AG09319 (cell line): ENCODE measurements around the gene HEBP2.
A peak's percentile ranks its signal among the peaks of the same experiment; 100 is the strongest.

Source experiments
- DNase-seq: peaks from one replicate; pipeline ENCODE4 v3.0.0-alpha.2; 2010; ENCODE audit warnings: low read depth; ENCODE audit errors: extremely low read depth
- TF ChIP-seq, protein P1 (sequence below): IDR thresholded peaks from 2 replicates; pipeline ENCODE4 v1.5.1; 2011; ENCODE audit warnings: low read depth, mild to moderate bottlenecking, inconsistent platforms, low read length, moderate library complexity

The HEBP2 gene

DNA sequence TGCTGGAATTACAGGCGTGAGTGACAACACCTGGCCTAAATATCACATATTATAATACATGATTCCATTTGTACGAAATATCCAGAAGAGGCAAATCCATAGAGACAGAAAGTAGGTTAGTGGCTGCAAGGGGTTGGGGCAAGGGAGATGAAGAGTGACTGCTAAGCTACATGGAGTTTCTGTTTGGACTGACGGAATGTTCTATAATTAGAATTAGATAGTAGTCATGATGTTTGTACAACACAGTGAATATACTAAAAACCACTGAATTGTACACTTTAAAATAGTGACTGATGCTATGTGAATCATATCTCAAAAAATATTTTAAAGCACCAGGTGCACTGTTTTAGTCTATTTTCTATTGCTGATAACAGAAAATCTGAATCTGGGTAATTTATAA, 3.7 kb upstream of the HEBP2 start:
- no peak for DNase-seq
- TF ChIP-seq, protein P1, sequence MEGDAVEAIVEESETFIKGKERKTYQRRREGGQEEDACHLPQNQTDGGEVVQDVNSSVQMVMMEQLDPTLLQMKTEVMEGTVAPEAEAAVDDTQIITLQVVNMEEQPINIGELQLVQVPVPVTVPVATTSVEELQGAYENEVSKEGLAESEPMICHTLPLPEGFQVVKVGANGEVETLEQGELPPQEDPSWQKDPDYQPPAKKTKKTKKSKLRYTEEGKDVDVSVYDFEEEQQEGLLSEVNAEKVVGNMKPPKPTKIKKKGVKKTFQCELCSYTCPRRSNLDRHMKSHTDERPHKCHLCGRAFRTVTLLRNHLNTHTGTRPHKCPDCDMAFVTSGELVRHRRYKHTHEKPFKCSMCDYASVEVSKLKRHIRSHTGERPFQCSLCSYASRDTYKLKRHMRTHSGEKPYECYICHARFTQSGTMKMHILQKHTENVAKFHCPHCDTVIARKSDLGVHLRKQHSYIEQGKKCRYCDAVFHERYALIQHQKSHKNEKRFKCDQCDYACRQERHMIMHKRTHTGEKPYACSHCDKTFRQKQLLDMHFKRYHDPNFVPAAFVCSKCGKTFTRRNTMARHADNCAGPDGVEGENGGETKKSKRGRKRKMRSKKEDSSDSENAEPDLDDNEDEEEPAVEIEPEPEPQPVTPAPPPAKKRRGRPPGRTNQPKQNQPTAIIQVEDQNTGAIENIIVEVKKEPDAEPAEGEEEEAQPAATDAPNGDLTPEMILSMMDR = no peak

DNA sequence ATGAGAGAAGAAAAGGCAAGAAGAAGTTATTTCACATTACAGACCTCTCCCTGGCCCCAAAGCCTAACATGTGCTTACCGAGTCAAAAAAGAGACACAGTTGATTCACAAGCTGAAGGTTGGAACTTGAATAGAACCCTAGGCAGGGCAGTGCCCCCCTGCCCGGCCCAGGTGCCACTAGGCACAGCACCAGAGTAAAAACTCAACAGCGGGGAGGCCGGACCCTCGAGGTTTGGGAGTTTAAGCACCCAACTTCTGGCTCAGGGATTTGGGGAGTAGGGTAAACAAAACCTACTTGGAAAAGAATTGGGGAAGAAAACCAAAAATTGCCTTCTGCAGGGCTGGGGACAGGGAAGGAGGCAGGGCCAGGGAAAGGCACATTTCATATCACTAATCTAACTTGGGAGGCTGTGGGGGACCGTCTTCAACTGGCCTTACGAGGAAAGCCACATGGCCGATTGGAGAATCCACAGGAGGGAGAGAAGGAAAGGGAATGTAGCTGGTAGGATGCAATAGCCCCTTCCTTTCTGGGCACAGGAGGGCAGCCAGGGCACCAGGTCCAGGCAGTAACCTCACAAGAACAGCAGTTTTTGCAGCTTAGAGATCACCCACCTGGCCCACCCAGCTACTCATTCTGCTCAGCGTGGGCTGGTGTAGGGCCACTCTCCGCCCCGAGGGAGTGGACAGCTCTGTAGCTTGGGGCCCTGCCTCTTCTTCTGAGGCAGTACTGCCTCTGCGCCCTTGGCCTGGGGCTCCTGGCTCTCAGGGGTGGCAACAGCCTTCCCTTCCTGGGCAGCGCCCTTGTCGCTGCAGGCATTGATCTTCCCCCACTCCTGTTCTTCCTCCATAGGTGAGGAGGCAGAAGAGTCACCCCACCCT, 1.8 kb upstream of the HEBP2 start:
- TF ChIP-seq, protein P1 = no peak
- no peak for DNase-seq

DNA sequence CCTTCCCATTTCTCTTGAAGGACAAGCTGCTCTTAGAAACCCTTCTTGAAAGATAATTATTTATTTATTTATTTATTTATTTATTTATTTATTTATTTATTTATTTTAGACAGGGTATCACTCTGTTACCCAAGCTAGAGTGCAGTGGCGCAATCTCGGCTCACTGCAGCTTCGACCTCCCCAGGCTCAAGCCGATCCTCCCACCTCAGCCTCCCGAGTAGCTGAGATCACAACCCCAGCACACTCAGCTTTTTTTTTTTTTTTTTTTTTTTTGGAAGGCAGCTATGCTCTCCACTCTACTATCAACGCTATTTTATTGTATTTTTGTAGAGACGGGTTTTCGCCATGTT, 1.2 kb upstream of the HEBP2 start:
- TF ChIP-seq, protein P1 = no peak
- DNase-seq = no peak

DNA sequence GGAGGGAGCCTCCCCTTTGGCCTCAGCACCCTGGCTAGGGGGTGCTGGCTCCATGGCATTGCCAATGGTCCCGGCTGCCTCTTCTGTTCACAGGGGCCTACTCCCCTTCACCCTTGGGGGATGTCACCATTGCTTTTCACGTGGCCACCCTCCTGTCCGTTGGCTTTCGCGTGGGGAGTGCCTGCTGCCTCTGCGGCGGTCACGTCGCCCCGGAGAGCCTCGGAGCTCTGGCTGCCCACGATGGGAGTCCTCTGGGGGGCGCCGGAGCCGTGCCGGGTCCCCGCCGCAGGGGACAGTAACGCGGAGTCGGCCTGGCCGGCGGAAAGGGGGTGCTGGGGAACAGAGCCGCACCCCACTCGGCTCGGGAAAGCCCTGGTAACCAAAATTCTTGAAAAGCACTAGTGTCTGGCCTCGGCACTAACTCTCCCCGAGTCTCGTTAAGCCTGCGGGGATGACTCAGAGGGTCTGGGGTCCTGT, 661 bp upstream of the HEBP2 start:
- TF ChIP-seq, protein P1 = peak; percentile 32
- DNase-seq = no peak

DNA sequence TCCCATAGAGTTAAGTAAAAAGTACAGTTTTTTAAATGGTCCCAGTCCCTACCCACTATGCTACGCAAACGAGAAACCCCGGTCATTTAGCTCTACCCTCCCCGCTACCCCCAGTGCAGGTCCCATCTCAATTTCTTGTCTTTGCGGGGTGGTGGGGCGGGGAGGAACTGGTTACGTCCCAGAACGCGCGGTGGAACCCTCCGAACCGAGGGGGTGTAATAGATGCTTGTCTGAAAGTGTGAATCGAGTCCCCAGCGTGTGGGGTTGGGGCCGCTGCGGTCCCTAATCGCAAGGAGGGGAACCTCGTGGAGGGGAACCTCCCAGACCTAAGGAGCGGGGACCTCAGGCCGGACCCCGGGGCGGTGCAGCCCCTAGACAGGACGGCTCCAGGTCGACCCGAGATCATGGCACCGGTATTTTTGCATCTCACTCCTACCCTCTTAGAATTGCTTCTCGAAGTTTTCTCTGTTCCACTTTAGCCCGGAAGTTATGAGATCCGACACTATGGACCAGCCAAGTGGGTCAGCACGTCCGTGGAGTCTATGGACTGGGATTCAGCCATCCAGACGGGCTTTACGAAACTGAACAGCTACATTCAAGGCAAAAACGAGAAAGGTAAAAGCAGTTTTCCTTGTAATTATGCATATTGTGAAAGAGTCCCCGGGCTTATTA, 779 bp downstream of the HEBP2 start:
- TF ChIP-seq, protein P1 = no peak; the same call in 1 of the 2 replicates
- DNase-seq = no peak

DNA sequence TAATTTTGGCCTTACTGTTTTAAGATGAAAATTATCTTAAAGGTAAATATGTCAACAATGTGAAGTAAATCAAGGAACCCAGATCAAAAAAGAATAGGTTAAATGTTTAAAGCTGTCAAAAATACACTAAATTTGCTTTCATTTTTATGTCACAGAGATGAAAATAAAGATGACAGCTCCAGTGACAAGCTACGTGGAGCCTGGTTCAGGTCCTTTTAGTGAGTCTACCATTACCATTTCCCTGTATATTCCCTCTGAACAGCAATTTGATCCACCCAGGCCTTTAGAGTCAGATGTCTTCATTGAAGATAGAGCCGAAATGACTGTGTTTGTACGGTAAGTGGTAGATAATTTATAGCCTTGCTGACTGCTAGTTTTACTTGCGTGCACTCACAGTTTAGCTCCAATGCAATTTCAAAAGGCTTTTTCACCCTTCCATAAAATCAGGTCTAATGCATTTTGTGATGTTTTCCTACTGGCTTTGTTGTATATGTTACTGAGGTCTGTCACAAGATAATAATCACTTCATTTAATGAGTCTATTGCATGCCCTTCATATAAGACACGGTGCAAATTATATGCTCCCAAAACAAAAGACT, 1.9 kb downstream of the HEBP2 start:
- TF ChIP-seq, protein P1 = no peak
- DNase-seq = no peak

DNA sequence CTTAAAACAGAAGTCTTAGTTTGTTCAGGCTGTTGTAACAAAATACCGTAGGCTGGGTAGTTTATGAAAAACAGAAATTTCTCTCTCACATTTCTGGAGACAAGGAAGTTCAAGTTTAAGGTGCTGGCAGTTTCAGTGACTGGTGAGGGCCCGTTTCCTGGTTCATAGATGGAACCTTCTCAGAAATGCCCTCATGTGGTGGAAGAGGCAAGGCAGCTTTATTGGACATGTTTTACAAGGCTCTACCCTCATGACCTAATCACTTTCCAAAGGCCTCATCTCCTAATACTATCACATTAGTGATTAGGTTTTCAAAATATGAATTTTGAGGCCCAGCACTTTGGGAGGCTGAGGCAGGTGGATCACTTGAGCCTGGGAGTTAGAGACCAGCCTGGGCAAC, 2.4 kb downstream of the HEBP2 start:
- TF ChIP-seq, protein P1 = no peak
- DNase-seq = no peak
